Measurements from ENCODE around the gene UNCX.
A peak's percentile ranks its signal among the peaks of the same experiment; 100 is the strongest.
"Not testable (repeated sequence)": the region's sequence is repeated elsewhere in the genome, so short reads cannot be mapped to it uniquely, and the experiment has no call there.

Gene UNCX

GRCh38 chr7:1232623-1233332 is at the start of gene UNCX:
Gene UNCX (plus strand): TSS chr7:1232872. CDS start chr7:1233018, 146 bp downstream.
- DNase-seq = no peak

- no peak for DNase-seq
These were observed 45.5 kb upstream of the UNCX start for GRCh38 chr7:1187127-1187526.

GRCh38 chr7:1188720-1189294 is 43.9 kb upstream of the UNCX start:
- DNase-seq = no peak

GRCh38 chr7:1189986-1190772 is 42.5 kb upstream of the UNCX start:
- DNase-seq = no peak

GRCh38 chr7:1192171-1192676 is 40.4 kb upstream of the UNCX start:
- DNase-seq = peak; percentile 19

- no peak for DNase-seq
These were observed 38.9 kb upstream of the UNCX start for GRCh38 chr7:1193593-1194424.

- DNase-seq = not testable (repeated sequence)
These were observed 36.2 kb upstream of the UNCX start for GRCh38 chr7:1196441-1196840.

GRCh38 chr7:1196950-1197349 is 35.7 kb upstream of the UNCX start:
- no peak for DNase-seq

GRCh38 chr7:1197997-1198625 is 34.6 kb upstream of the UNCX start:
- DNase-seq = no peak

- DNase-seq = no peak
These were observed 32.6 kb upstream of the UNCX start for GRCh38 chr7:1200045-1200444.

- no peak for DNase-seq
These were observed 30.8 kb upstream of the UNCX start for GRCh38 chr7:1201916-1202315.

- not testable (repeated sequence) for DNase-seq
These were observed 29.8 kb upstream of the UNCX start for GRCh38 chr7:1202914-1203313.

- DNase-seq = no peak
These were observed 28.1 kb upstream of the UNCX start for GRCh38 chr7:1204460-1205140.

- DNase-seq = not testable (repeated sequence)
These were observed 26.9 kb upstream of the UNCX start for GRCh38 chr7:1205742-1206141.

- DNase-seq = no peak
These were observed 23.6 kb upstream of the UNCX start for GRCh38 chr7:1209097-1209496.

GRCh38 chr7:1210321-1210978 is 22.2 kb upstream of the UNCX start:
- no peak for DNase-seq

- no peak for DNase-seq
These were observed 21.6 kb upstream of the UNCX start for GRCh38 chr7:1210979-1211608.

- no peak for DNase-seq
These were observed 21.1 kb upstream of the UNCX start for GRCh38 chr7:1211611-1212010.

GRCh38 chr7:1212025-1212424 is 20.6 kb upstream of the UNCX start:
- not testable (repeated sequence) for DNase-seq

GRCh38 chr7:1214516-1214915 is 18.2 kb upstream of the UNCX start:
- DNase-seq = no peak

Data from KG1 (cell line).